Smooth muscle cell (in vitro differentiated cells): ENCODE results near the gene LRFN3. TPM values are rescaled to one million over a fixed set of nuclear protein-coding genes. Genes with fewer than 3 reads are reported as not detected.

Source experiments
- DNase-seq: peaks from one replicate; lab custom pipeline; 2025; ENCODE audit not compliant: unreplicated experiment; lab: John Stamatoyannopoulos, UW
- H2AFZ ChIP-seq: fragments of 200-600 bp; sonication (generic); 2 replicates; pipeline ENCODE4 v1.6.0; 2016; ENCODE audit warnings: antibody characterized with exemption, low read depth, mild to moderate bottlenecking
- H3F3A ChIP-seq: fragments of 200-600 bp; sonication (generic); 2 replicates; pipeline ENCODE4 v1.6.0; 2017; ENCODE audit warnings: antibody characterized with exemption, low read depth
- H3K27ac ChIP-seq: fragments of 200-600 bp; sonication (generic); 2 replicates; pipeline ENCODE4 v1.5.1; 2016; ENCODE audit warnings: low read depth, mild to moderate bottlenecking
- H3K27me3 ChIP-seq: fragments of 200-600 bp; sonication (generic); 2 replicates; pipeline ENCODE4 v1.6.1; 2016; ENCODE audit warnings: low read depth, mild to moderate bottlenecking
- H3K36me3 ChIP-seq: fragments of 200-600 bp; sonication (generic); 2 replicates; pipeline ENCODE4 v1.5.1; 2016; ENCODE audit warnings: low read depth
- H3K4me1 ChIP-seq: fragments of 200-600 bp; sonication (generic); 2 replicates; pipeline ENCODE4 v1.5.1; 2016; ENCODE audit warnings: low read depth
- H3K4me2 ChIP-seq: fragments of 200-600 bp; sonication (generic); 2 replicates; pipeline ENCODE4 v1.6.0; 2016; ENCODE audit warnings: mild to moderate bottlenecking
- H3K4me3 ChIP-seq: fragments of 200-600 bp; sonication (generic); 2 replicates; pipeline ENCODE4 v1.5.1; 2016; ENCODE audit warnings: mild to moderate bottlenecking
- H3K79me2 ChIP-seq: fragments of 200-600 bp; sonication (generic); 2 replicates; pipeline ENCODE4 v1.6.0; 2016; ENCODE audit warnings: low read depth, mild to moderate bottlenecking
- H3K9ac ChIP-seq: fragments of 200-600 bp; sonication (generic); 2 replicates; pipeline ENCODE4 v1.6.0; 2016; ENCODE audit warnings: low read depth
- H3K9me3 ChIP-seq: fragments of 200-600 bp; sonication (generic); replicated peaks from 2 replicates; pipeline ENCODE4 v1.5.1; 2016; ENCODE audit warnings: low read depth
- H4K20me1 ChIP-seq: fragments of 200-600 bp; sonication (generic); 2 replicates; pipeline ENCODE4 v1.6.0; 2016; ENCODE audit warnings: low read depth
- CTCF ChIP-seq: fragments of 200-600 bp; sonication (generic); IDR thresholded peaks from 2 replicates; pipeline ENCODE4 v1.5.1; 2017; ENCODE audit warnings: borderline replicate concordance, mild to moderate bottlenecking, antibody characterized with exemption; ENCODE audit not compliant: insufficient read depth, poor library complexity, severe bottlenecking
- WGBS: methylation state at CpG from one replicate; pipeline ENCODE4 v1.1.7; 2016; ENCODE audit warnings: low lambda C conversion rate; 5-methylcytosine and 5-hydroxymethylcytosine counted together
- polyA plus RNA-seq: library from polyadenylated mRNA; unstranded; fragments of >200 nt; fragmentation: Nextera tagmentation; extraction: Ambion mirVana; gene quantifications from 2 replicates; pipeline ENCODE4 v1.2.1, GENCODE V29; 2016
- total RNA-seq: library from RNA; depleted of rRNA; stranded (reverse); fragments of >200 nt; gene quantifications from 2 replicates; pipeline ENCODE4 v1.2.3, GENCODE V29; 2014

Gene LRFN3
- total and polyA plus RNA-seq, 2 experiments from 2014 or later, result 6.2 to 15.5 TPM

GRCh38 chr19:35983177-35983576, 47.0 kb downstream of the LRFN3 start:
- no peak for TF ChIP-seq CTCF
- WGBS, result 85% methylated on average over 8 of the region's 8 CpGs
- H3K36me3 ChIP-seq, result no peaks in the 10 kb centered on the region
- no peak overlapping the region for H3K4me3 ChIP-seq
- H3K9me3 ChIP-seq, result no peaks in the 10 kb centered on the region
- H3K4me2 ChIP-seq, result no peak overlapping the region
- H2AFZ ChIP-seq, result no peak overlapping the region
- no peaks in the 10 kb centered on the region for H3K4me1 ChIP-seq
- H3K27me3 ChIP-seq, result peaks cover 26% of the 10 kb centered on the region
- no peaks in the 10 kb centered on the region for H3K79me2 ChIP-seq
- H3F3A ChIP-seq, result no peaks in the 10 kb centered on the region
- H3K9ac ChIP-seq, result no peak overlapping the region
- H4K20me1 ChIP-seq, result no peaks in the 10 kb centered on the region
- H3K27ac ChIP-seq, result no peak overlapping the region
- no peak for DNase-seq

- Histone ChIP-seq H3K9me3 (no peaks in the 10 kb centered on the region), H3K36me3 (no peaks in the 10 kb centered on the region), H4K20me1 (no peaks in the 10 kb centered on the region), H3K27me3 (peaks cover 25% of the 10 kb centered on the region), H3F3A (no peaks in the 10 kb centered on the region), H3K79me2 (no peaks in the 10 kb centered on the region), H2AFZ (no peak overlapping the region), H3K4me1 (no peaks in the 10 kb centered on the region), H3K9ac (no peak overlapping the region), H3K4me2 (no peak overlapping the region), H3K27ac (no peak overlapping the region), H3K4me3 (no peak overlapping the region)
- 95% methylated on average over 5 of the region's 5 CpGs for WGBS
- no peak for DNase-seq
- no peak for TF ChIP-seq CTCF
Measured at GRCh38 chr19:35986111-35986510, 49.9 kb downstream of the LRFN3 start.

GRCh38 chr19:35986664-35987570, 50.7 kb downstream of the LRFN3 start:
- Histone ChIP-seq H3K4me3 (peak overlapping the region; percentile 57), H3K27ac (no peak overlapping the region), H3K4me2 (peak overlapping the region; percentile 94), H4K20me1 (no peaks in the 10 kb centered on the region), H3F3A (no peaks in the 10 kb centered on the region), H3K36me3 (no peaks in the 10 kb centered on the region), H3K9ac (no peak overlapping the region), H3K9me3 (no peaks in the 10 kb centered on the region), H3K4me1 (no peaks in the 10 kb centered on the region), H3K79me2 (no peaks in the 10 kb centered on the region), H3K27me3 (peaks cover 25% of the 10 kb centered on the region), H2AFZ (peak overlapping the region; percentile 51)
- TF ChIP-seq CTCF, result no peak
- no peak for DNase-seq
- whole genome bisulfite sequencing, result 17% methylated on average over 30 of the region's 54 CpGs

GRCh38 chr19:35987571-35987896, 51.4 kb downstream of the LRFN3 start:
- Histone ChIP-seq H3K4me3 (peak overlapping the region; percentile 57), H3K27ac (no peak overlapping the region), H3K4me2 (peak overlapping the region; percentile 94), H2AFZ (no peak overlapping the region), H3K27me3 (peaks cover 25% of the 10 kb centered on the region), H3K9me3 (no peaks in the 10 kb centered on the region), H3K79me2 (no peaks in the 10 kb centered on the region), H3K9ac (no peak overlapping the region), H3K4me1 (no peaks in the 10 kb centered on the region), H3F3A (no peaks in the 10 kb centered on the region), H4K20me1 (no peaks in the 10 kb centered on the region), H3K36me3 (no peaks in the 10 kb centered on the region)
- no peak for DNase-seq
- no peak for TF ChIP-seq CTCF
- WGBS, result 37% methylated on average over 8 of the region's 8 CpGs
